Ishikawa (cell line): ENCODE results near the gene PDE3A.

ENCODE experiments used
- CEBPB ChIP-seq: IDR thresholded peaks from 2 replicates; pipeline ENCODE4 v1.6.1; 2012
- CREB1 ChIP-seq: IDR thresholded peaks from 2 replicates; pipeline ENCODE4 v1.6.1; 2012; ENCODE audit warnings: low read depth
- EGR1 ChIP-seq: IDR thresholded peaks from 2 replicates; pipeline ENCODE4 v1.6.1; 2012
- EP300 ChIP-seq: IDR thresholded peaks from 2 replicates; pipeline ENCODE4 v1.6.1; 2012; ENCODE audit warnings: borderline replicate concordance
- RAD21 ChIP-seq: IDR thresholded peaks from 2 replicates; pipeline ENCODE4 v1.6.1; 2012; ENCODE audit warnings: low read depth

- TF ChIP-seq CEBPB (no peak), CREB1 (no peak), EP300 (no peak), EGR1 (no peak), RAD21 (no peak)
These were observed 326.9 kb downstream of the PDE3A start, which contains the start of gene SLCO1C1 for GRCh38 chr12:20695232-20695631.
